ENCODE data around the gene MMP2. TPM values are rescaled to one million over a fixed set of nuclear protein-coding genes. Genes with fewer than 3 reads are reported as not detected.

MMP2 gene
- polyA plus RNA-seq, 1 donor from 2014 or later: 2.5 TPM

DNA sequence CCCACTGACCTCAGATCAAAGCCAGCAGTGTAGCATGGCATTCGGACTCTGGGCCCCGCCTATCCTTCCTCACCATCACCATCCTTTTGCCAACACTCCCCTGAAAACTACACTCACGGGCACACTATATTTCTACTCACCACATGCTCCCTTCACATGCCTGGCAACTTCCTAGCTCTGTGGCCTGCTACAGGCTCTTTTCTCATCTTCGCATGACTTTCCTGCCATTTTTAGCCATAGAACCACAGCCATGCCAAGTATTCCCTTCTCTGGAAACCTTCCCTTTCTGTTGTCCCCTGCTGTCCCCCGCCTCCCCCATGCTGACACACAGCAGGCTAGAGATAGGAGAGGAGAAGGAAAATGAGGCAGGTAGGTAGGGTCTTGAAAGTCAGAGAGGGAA, 45.5 kb upstream of the MMP2 start:
- H3K4me2 ChIP-seq (ENCODE audit: low read length): no peak overlapping the region
- no peaks in the 10 kb centered on the region for H3K9me2 ChIP-seq (ENCODE audit: insufficient read depth, low read length)
- no peaks in the 10 kb centered on the region for H3K36me3 ChIP-seq (ENCODE audit: insufficient read depth, low read length)
- H3K27ac ChIP-seq (ENCODE audit: low read length): no peak overlapping the region
- no peak overlapping the region for H3K9ac ChIP-seq (ENCODE audit: low read length)
- no peaks in the 10 kb centered on the region for H3K79me2 ChIP-seq (replicated peaks; ENCODE audit: insufficient read depth, low read length)
- no peak overlapping the region for H3K4me3 ChIP-seq (ENCODE audit: low read length)
- TF ChIP-seq TAF1 (IDR thresholded peaks at IDR 0.05; ENCODE audit: low read depth) (no peak), MXI1 (conservative IDR thresholded peaks at IDR 0.05; ENCODE audit: poor library complexity, severe bottlenecking) (no peak), SMC3 (conservative IDR thresholded peaks at IDR 0.05; ENCODE audit: poor library complexity) (no peak), EP300 (conservative IDR thresholded peaks at IDR 0.05; ENCODE audit: poor library complexity, severe bottlenecking) (no peak), RAD21 (conservative IDR thresholded peaks at IDR 0.05) (no peak), EZH2 (IDR thresholded peaks at IDR 0.05; ENCODE audit: borderline replicate concordance, insufficient read depth, low read length, poor library complexity, severe bottlenecking) (no peak), POLR2AphosphoS5 (IDR thresholded peaks at IDR 0.05) (no peak)
- TF ChIP-seq, protein P1, sequence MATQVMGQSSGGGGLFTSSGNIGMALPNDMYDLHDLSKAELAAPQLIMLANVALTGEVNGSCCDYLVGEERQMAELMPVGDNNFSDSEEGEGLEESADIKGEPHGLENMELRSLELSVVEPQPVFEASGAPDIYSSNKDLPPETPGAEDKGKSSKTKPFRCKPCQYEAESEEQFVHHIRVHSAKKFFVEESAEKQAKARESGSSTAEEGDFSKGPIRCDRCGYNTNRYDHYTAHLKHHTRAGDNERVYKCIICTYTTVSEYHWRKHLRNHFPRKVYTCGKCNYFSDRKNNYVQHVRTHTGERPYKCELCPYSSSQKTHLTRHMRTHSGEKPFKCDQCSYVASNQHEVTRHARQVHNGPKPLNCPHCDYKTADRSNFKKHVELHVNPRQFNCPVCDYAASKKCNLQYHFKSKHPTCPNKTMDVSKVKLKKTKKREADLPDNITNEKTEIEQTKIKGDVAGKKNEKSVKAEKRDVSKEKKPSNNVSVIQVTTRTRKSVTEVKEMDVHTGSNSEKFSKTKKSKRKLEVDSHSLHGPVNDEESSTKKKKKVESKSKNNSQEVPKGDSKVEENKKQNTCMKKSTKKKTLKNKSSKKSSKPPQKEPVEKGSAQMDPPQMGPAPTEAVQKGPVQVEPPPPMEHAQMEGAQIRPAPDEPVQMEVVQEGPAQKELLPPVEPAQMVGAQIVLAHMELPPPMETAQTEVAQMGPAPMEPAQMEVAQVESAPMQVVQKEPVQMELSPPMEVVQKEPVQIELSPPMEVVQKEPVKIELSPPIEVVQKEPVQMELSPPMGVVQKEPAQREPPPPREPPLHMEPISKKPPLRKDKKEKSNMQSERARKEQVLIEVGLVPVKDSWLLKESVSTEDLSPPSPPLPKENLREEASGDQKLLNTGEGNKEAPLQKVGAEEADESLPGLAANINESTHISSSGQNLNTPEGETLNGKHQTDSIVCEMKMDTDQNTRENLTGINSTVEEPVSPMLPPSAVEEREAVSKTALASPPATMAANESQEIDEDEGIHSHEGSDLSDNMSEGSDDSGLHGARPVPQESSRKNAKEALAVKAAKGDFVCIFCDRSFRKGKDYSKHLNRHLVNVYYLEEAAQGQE (IDR thresholded peaks at IDR 0.05; ENCODE audit: borderline replicate concordance): no peak
- TF ChIP-seq, protein P2, sequence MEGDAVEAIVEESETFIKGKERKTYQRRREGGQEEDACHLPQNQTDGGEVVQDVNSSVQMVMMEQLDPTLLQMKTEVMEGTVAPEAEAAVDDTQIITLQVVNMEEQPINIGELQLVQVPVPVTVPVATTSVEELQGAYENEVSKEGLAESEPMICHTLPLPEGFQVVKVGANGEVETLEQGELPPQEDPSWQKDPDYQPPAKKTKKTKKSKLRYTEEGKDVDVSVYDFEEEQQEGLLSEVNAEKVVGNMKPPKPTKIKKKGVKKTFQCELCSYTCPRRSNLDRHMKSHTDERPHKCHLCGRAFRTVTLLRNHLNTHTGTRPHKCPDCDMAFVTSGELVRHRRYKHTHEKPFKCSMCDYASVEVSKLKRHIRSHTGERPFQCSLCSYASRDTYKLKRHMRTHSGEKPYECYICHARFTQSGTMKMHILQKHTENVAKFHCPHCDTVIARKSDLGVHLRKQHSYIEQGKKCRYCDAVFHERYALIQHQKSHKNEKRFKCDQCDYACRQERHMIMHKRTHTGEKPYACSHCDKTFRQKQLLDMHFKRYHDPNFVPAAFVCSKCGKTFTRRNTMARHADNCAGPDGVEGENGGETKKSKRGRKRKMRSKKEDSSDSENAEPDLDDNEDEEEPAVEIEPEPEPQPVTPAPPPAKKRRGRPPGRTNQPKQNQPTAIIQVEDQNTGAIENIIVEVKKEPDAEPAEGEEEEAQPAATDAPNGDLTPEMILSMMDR (IDR thresholded peaks at IDR 0.05; ENCODE audit: poor library complexity, severe bottlenecking): no peak
- no peak overlapping the region for H2AFZ ChIP-seq (ENCODE audit: low read depth, low read length)
- no peaks in the 10 kb centered on the region for H3K9me3 ChIP-seq (ENCODE audit: low read length)
- no peaks in the 10 kb centered on the region for H3K27me3 ChIP-seq (ENCODE audit: insufficient read depth, low read depth, low read length)
- H3F3A ChIP-seq (ENCODE audit: insufficient read depth, low read length, poor library complexity, severe bottlenecking): no peaks in the 10 kb centered on the region
- no peaks in the 10 kb centered on the region for H4K20me1 ChIP-seq (ENCODE audit: insufficient read depth)

DNA sequence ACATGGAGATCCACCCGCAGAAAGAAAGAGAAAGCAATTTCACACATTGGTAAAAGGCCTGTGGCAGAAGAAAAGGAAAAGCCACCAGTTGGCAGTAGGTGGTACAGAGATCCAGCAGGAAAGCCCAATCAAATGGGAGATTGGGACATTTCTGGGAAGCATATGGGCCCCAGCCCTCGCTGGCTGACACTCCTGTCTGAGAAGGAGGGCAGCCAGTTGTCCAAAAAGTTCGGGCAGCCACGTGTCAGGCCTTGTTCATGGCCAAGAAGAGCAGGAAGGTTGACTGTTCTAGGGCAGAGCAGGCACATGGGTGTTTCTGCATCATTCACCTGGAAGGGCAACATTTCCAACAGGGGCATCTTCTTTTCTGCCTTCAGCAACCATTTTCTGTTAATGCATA, 45.0 kb upstream of the MMP2 start:
- no peaks in the 10 kb centered on the region for H3K9me3 ChIP-seq (ENCODE audit: low read length)
- H3K9ac ChIP-seq (ENCODE audit: low read length): no peak overlapping the region
- no peak overlapping the region for H3K27ac ChIP-seq (ENCODE audit: low read length)
- H3K9me2 ChIP-seq (ENCODE audit: insufficient read depth, low read length): no peaks in the 10 kb centered on the region
- H3K36me3 ChIP-seq (ENCODE audit: insufficient read depth, low read length): no peaks in the 10 kb centered on the region
- no peak overlapping the region for H3K4me3 ChIP-seq (ENCODE audit: low read length)
- H3K4me2 ChIP-seq (ENCODE audit: low read length): no peak overlapping the region
- no peaks in the 10 kb centered on the region for H3F3A ChIP-seq (ENCODE audit: insufficient read depth, low read length, poor library complexity, severe bottlenecking)
- TF ChIP-seq MXI1 (conservative IDR thresholded peaks at IDR 0.05; ENCODE audit: poor library complexity, severe bottlenecking): no peak
- H3K79me2 ChIP-seq (replicated peaks; ENCODE audit: insufficient read depth, low read length): no peaks in the 10 kb centered on the region
- H2AFZ ChIP-seq (ENCODE audit: low read depth, low read length): no peak overlapping the region
- H4K20me1 ChIP-seq (ENCODE audit: insufficient read depth): no peaks in the 10 kb centered on the region
- no peaks in the 10 kb centered on the region for H3K27me3 ChIP-seq (ENCODE audit: insufficient read depth, low read depth, low read length)

DNA sequence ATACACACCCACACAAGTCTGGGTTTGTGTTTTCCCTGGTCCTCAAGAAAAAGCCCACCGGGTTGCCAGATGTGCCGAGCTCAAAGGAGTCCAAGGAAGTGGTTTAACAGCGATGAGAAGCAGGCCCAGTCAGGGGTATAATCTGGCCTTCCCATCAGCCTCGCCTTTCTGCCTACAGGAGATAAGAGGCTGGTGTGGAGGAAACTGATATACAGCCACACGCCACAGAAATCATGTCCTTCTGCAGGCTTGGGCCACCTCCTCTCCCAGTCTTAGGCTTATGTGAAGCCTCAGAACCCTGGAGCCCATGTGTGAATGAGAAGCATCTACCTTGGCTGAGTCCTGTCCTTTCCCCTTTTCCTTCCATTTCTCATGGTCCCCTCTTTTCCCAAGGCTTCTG, 43.6 kb upstream of the MMP2 start:
- Histone ChIP-seq H3K4me3 (ENCODE audit: low read length) (no peak overlapping the region), H3K9me3 (ENCODE audit: low read length) (no peaks in the 10 kb centered on the region), H3F3A (ENCODE audit: insufficient read depth, low read length, poor library complexity, severe bottlenecking) (no peaks in the 10 kb centered on the region), H4K20me1 (ENCODE audit: insufficient read depth) (no peaks in the 10 kb centered on the region), H3K27me3 (ENCODE audit: insufficient read depth, low read depth, low read length) (no peaks in the 10 kb centered on the region), H3K79me2 (replicated peaks; ENCODE audit: insufficient read depth, low read length) (no peaks in the 10 kb centered on the region), H3K36me3 (ENCODE audit: insufficient read depth, low read length) (no peaks in the 10 kb centered on the region), H3K9ac (ENCODE audit: low read length) (no peak overlapping the region), H2AFZ (ENCODE audit: low read depth, low read length) (no peak overlapping the region), H3K4me2 (ENCODE audit: low read length) (no peak overlapping the region), H3K27ac (ENCODE audit: low read length) (no peak overlapping the region), H3K9me2 (ENCODE audit: insufficient read depth, low read length) (no peaks in the 10 kb centered on the region)
- TF ChIP-seq RAD21 (conservative IDR thresholded peaks at IDR 0.05): no peak
- no peak for TF ChIP-seq SMC3 (conservative IDR thresholded peaks at IDR 0.05; ENCODE audit: poor library complexity)
- TF ChIP-seq EZH2 (IDR thresholded peaks at IDR 0.05; ENCODE audit: borderline replicate concordance, insufficient read depth, low read length, poor library complexity, severe bottlenecking): no peak
- no peak for TF ChIP-seq TAF1 (IDR thresholded peaks at IDR 0.05; ENCODE audit: low read depth)
- TF ChIP-seq MXI1 (conservative IDR thresholded peaks at IDR 0.05; ENCODE audit: poor library complexity, severe bottlenecking): no peak
- TF ChIP-seq POLR2AphosphoS5 (IDR thresholded peaks at IDR 0.05): no peak

All from neural cell (in vitro differentiated cells).